Measurements from ENCODE around the gene JAK3. TPM values are rescaled to one million over a fixed set of nuclear protein-coding genes. Genes with fewer than 3 reads are reported as not detected.
"Not testable (repeated sequence)": the region's sequence is repeated elsewhere in the genome, so short reads cannot be mapped to it uniquely, and the experiment has no call there.

Gene JAK3
- 28.1 TPM for total RNA-seq

- H3K27ac ChIP-seq = peak within 1 kb of the TSS; percentile 66 to 80
- H3K4me3 ChIP-seq = peak within 1 kb of the TSS; percentile 51 to 58
- DNase-seq (ENCODE audit: low spot score in 2 of 2) = peak in 1 of 2 donors; percentile 75
- H3K27me3 ChIP-seq = no peaks in the 10 kb centered on the region
- TF ChIP-seq CTCF (IDR thresholded peaks at IDR 0.05) = no peak
- intact Hi-C loops (cut with DNase I) = no loop called here
- H3K4me1 ChIP-seq = peaks cover 0 to 4% of the 10 kb centered on the region in 2 donors
- H3K36me3 ChIP-seq = no peaks in the 10 kb centered on the region
- no peaks in the 10 kb centered on the region for H3K9me3 ChIP-seq
Measured at GRCh38 chr19:17847538-17848366, at the start of gene JAK3. TSS of gene JAK3 (minus strand) at chr19:17847982. CDS start at chr19:17844417, 3,565 bp downstream.

GRCh38 chr19:17893766-17894165 lies 46.0 kb upstream of the JAK3 start:
- Histone ChIP-seq H3K4me3 (no peak overlapping the region), H3K36me3 (no peaks in the 10 kb centered on the region), H3K9me3 (no peaks in the 10 kb centered on the region), H3K27ac (no peak overlapping the region), H3K4me1 (no peaks in the 10 kb centered on the region), H3K27me3 (no peaks in the 10 kb centered on the region)
- no peak for DNase-seq (ENCODE audit: low spot score in 2 of 2)
- no peak for TF ChIP-seq CTCF (IDR thresholded peaks at IDR 0.05)
- intact Hi-C loops (cut with DNase I) = no loop called here

GRCh38 chr19:17889609-17890214 lies 41.9 kb upstream of the JAK3 start:
- H3K27me3 ChIP-seq = no peaks in the 10 kb centered on the region
- no peaks in the 10 kb centered on the region for H3K36me3 ChIP-seq
- TF ChIP-seq CTCF (IDR thresholded peaks at IDR 0.05) = no peak
- no peak overlapping the region for H3K4me3 ChIP-seq
- intact Hi-C loops (cut with DNase I) = no loop called here
- no peak for DNase-seq (ENCODE audit: low spot score in 2 of 2)
- H3K27ac ChIP-seq = no peak overlapping the region
- no peaks in the 10 kb centered on the region for H3K9me3 ChIP-seq
- no peaks in the 10 kb centered on the region for H3K4me1 ChIP-seq

- intact Hi-C loops (cut with DNase I) = no loop called here
- no peak overlapping the region for H3K27ac ChIP-seq
- TF ChIP-seq CTCF (IDR thresholded peaks at IDR 0.05) = no peak
- no peaks in the 10 kb centered on the region for H3K36me3 ChIP-seq
- DNase-seq (ENCODE audit: low spot score in 2 of 2) = no peak
- H3K4me3 ChIP-seq = no peak overlapping the region
- no peaks in the 10 kb centered on the region for H3K9me3 ChIP-seq
- no peaks in the 10 kb centered on the region for H3K4me1 ChIP-seq
- no peaks in the 10 kb centered on the region for H3K27me3 ChIP-seq
Measured at GRCh38 chr19:17888260-17888659, 40.5 kb upstream of the JAK3 start.

- intact Hi-C loops (cut with DNase I); H3K4me1 ChIP-seq; H3K27me3 ChIP-seq; H3K4me3 ChIP-seq; H3K27ac ChIP-seq; H3K36me3 ChIP-seq; H3K9me3 ChIP-seq; DNase-seq (ENCODE audit: low spot score in 2 of 2): not testable (repeated sequence)
Measured at GRCh38 chr19:17887221-17887620, 39.4 kb upstream of the JAK3 start.

- Histone ChIP-seq H3K4me1 (no peaks in the 10 kb centered on the region), H3K36me3 (no peaks in the 10 kb centered on the region), H3K4me3 (no peak overlapping the region), H3K27ac (no peak overlapping the region), H3K27me3 (no peaks in the 10 kb centered on the region), H3K9me3 (no peaks in the 10 kb centered on the region)
- no peak for TF ChIP-seq CTCF (IDR thresholded peaks at IDR 0.05)
- DNase-seq (ENCODE audit: low spot score in 2 of 2) = no peak
- intact Hi-C loops (cut with DNase I) = no loop called here
Measured at GRCh38 chr19:17886515-17886914, 38.7 kb upstream of the JAK3 start.

Data from ascending aorta (tissue), 2 donors.